Fibroblast of pulmonary artery (primary cell): Measurements from ENCODE around the gene FOXO3.
A peak's percentile ranks its signal among the peaks of the same experiment; 100 is the strongest.

Experiments used
- DNase-seq: peaks from one replicate; pipeline ENCODE4 v3.0.0-alpha.2; 2010; ENCODE audit warnings: low read depth
- H3K4me3 ChIP-seq: replicated peaks from 2 replicates; pipeline ENCODE4 v1.5.1; 2011; ENCODE audit warnings: low read depth, mild to moderate bottlenecking, control low read depth, low read length, moderate library complexity
- CTCF ChIP-seq: IDR thresholded peaks from 2 replicates; pipeline ENCODE4 v1.5.1; 2011; ENCODE audit warnings: mild to moderate bottlenecking, control low read depth, low read length, inconsistent platforms; ENCODE audit errors: missing control alignments

FOXO3 gene

GRCh38 chr6:108568101-108568500 is 7.4 kb downstream of the FOXO3 start:
- TF ChIP-seq CTCF: no peak
- H3K4me3 ChIP-seq: no peak overlapping the region
- no peak for DNase-seq

- no peak for TF ChIP-seq CTCF
- H3K4me3 ChIP-seq: no peak overlapping the region
- DNase-seq: no peak
Observed at GRCh38 chr6:108568551-108569305, 8.0 kb downstream of the FOXO3 start.

- TF ChIP-seq CTCF: no peak
- no peak overlapping the region for H3K4me3 ChIP-seq
- DNase-seq: no peak
Observed at GRCh38 chr6:108570517-108570916, 9.8 kb downstream of the FOXO3 start.

- no peak overlapping the region for H3K4me3 ChIP-seq
- no peak for DNase-seq
- no peak for TF ChIP-seq CTCF
Observed at GRCh38 chr6:108574457-108575141, 13.9 kb downstream of the FOXO3 start.

GRCh38 chr6:108575905-108576494 is 15.3 kb downstream of the FOXO3 start:
- no peak overlapping the region for H3K4me3 ChIP-seq
- no peak for DNase-seq
- TF ChIP-seq CTCF: no peak

GRCh38 chr6:108576709-108577108 is 16.0 kb downstream of the FOXO3 start:
- TF ChIP-seq CTCF: no peak
- H3K4me3 ChIP-seq: no peak overlapping the region
- DNase-seq: peak; percentile 65
